GM23248 (cell line): ENCODE measurements around the gene SPEF2.

Experiments
- EZH2 ChIP-seq: fragments of 200-600 bp; sonication (generic); IDR thresholded peaks from 2 replicates; pipeline ENCODE4 v1.6.1; 2018; ENCODE audit warnings: antibody characterized with exemption, mild to moderate bottlenecking; ENCODE audit not compliant: insufficient read depth, poor library complexity, severe bottlenecking
- EZH2phosphoT487 ChIP-seq: fragments of 200-600 bp; sonication (generic); IDR thresholded peaks from 2 replicates; pipeline ENCODE4 v1.6.1; 2018; ENCODE audit warnings: antibody characterized with exemption, moderate library complexity, mild to moderate bottlenecking, low read depth; ENCODE audit not compliant: insufficient read depth

DNA sequence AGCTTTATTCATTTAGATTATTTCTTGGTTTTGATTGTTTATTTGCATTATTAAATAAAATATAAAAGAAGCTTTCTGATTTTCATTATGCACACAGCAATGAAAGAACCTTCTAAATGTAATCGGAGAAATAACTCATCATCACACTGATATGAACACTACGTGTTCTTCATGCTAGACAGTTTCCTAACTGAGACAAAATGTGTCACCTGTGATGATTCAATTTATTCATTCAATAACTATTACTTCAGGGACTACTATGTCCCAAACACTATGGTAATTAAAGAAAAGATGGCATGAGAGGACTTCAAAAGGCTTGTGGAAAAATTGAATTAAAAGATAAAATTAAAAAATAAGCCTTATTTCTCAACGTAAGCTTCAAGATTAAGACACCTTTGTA is 118.1 kb downstream of the SPEF2 start:
- TF ChIP-seq EZH2 (no peak), EZH2phosphoT487 (no peak)
